ENCODE measurements around the gene ZFYVE9. TPM values are rescaled to one million over a fixed set of nuclear protein-coding genes. Genes with fewer than 3 reads are reported as not detected.

The ZFYVE9 gene
- total and polyA plus RNA-seq, 2 of the 13 experiments (the other 11 are each of a cell fraction or from before 2014, with no cell fraction given): 9.2 to 19.8 TPM

DNA sequence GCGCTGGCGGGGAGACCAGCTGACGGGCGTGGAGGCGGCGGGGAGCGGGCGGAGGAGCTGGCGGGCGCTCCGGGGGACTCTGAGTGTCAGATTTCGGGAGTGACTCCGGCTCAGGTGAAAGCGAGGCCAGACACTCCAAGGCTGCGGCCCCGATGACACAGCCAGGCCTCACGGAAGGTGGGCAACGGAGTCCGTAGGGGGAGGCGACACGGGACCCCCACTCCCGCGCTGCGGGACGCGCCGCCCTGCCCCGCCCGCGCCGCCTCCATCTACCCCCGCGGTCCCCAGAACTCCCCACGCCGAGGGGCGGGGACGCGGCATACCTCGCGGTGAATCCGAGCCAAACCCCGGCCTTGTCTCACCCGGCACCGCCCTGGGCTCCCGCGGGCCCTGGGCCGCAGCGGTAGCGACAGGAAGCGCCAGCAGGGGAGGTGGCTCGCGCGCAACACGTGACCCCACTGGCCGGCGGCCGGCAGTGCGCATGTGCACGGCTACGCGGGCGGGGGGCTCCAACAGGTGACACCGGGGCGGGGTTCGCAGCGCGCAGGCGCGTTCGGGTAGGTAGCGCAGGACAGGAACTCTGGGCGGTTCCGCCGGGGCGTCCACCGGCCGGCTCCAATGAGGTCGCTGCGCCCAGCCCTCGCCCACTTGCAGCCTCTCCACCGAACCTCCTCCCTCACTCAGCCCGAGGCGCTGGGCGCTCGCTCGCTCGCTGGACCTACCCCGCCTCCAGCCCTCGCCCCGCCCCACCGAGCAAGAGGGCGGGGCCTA is 224.0 kb downstream of the ZFYVE9 start, which contains the start of gene CC2D1B (continued):
- TF ChIP-seq, protein P1, sequence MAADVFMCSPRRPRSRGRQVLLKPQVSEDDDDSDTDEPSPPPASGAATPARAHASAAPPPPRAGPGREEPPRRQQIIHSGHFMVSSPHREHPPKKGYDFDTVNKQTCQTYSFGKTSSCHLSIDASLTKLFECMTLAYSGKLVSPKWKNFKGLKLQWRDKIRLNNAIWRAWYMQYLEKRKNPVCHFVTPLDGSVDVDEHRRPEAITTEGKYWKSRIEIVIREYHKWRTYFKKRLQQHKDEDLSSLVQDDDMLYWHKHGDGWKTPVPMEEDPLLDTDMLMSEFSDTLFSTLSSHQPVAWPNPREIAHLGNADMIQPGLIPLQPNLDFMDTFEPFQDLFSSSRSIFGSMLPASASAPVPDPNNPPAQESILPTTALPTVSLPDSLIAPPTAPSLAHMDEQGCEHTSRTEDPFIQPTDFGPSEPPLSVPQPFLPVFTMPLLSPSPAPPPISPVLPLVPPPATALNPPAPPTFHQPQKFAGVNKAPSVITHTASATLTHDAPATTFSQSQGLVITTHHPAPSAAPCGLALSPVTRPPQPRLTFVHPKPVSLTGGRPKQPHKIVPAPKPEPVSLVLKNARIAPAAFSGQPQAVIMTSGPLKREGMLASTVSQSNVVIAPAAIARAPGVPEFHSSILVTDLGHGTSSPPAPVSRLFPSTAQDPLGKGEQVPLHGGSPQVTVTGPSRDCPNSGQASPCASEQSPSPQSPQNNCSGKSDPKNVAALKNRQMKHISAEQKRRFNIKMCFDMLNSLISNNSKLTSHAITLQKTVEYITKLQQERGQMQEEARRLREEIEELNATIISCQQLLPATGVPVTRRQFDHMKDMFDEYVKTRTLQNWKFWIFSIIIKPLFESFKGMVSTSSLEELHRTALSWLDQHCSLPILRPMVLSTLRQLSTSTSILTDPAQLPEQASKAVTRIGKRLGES (CRISPR knock-in tag; IDR thresholded peaks at IDR 0.05; ENCODE audit: borderline replicate concordance): 0 out of 2 replicates have a peak, but pooled peaks have one; percentile 61
- TF ChIP-seq, protein P2, sequence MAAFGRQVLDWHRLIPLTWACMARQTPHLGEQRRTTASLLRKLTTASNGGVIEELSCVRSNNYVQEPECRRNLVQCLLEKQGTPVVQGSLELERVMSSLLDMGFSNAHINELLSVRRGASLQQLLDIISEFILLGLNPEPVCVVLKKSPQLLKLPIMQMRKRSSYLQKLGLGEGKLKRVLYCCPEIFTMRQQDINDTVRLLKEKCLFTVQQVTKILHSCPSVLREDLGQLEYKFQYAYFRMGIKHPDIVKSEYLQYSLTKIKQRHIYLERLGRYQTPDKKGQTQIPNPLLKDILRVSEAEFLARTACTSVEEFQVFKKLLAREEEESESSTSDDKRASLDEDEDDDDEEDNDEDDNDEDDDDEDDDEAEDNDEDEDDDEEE (CRISPR knock-in tag; IDR thresholded peaks at IDR 0.05): no peak
- TF ChIP-seq, protein P3, sequence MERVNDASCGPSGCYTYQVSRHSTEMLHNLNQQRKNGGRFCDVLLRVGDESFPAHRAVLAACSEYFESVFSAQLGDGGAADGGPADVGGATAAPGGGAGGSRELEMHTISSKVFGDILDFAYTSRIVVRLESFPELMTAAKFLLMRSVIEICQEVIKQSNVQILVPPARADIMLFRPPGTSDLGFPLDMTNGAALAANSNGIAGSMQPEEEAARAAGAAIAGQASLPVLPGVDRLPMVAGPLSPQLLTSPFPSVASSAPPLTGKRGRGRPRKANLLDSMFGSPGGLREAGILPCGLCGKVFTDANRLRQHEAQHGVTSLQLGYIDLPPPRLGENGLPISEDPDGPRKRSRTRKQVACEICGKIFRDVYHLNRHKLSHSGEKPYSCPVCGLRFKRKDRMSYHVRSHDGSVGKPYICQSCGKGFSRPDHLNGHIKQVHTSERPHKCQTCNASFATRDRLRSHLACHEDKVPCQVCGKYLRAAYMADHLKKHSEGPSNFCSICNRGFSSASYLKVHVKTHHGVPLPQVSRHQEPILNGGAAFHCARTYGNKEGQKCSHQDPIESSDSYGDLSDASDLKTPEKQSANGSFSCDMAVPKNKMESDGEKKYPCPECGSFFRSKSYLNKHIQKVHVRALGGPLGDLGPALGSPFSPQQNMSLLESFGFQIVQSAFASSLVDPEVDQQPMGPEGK (CRISPR knock-in tag; IDR thresholded peaks at IDR 0.05): peak; percentile 77
- no peak for TF ChIP-seq ZNF564 (CRISPR knock-in tag; IDR thresholded peaks at IDR 0.05)
- TF ChIP-seq, protein P4, sequence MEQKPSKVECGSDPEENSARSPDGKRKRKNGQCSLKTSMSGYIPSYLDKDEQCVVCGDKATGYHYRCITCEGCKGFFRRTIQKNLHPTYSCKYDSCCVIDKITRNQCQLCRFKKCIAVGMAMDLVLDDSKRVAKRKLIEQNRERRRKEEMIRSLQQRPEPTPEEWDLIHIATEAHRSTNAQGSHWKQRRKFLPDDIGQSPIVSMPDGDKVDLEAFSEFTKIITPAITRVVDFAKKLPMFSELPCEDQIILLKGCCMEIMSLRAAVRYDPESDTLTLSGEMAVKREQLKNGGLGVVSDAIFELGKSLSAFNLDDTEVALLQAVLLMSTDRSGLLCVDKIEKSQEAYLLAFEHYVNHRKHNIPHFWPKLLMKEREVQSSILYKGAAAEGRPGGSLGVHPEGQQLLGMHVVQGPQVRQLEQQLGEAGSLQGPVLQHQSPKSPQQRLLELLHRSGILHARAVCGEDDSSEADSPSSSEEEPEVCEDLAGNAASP (CRISPR knock-in tag; IDR thresholded peaks at IDR 0.05; ENCODE audit: borderline replicate concordance): peak; percentile 31
- peak; percentile 32; the same call in 1 of the 2 replicates for TF ChIP-seq FOSL1 (CRISPR knock-in tag; IDR thresholded peaks at IDR 0.05; ENCODE audit: borderline replicate concordance)
- peak; percentile 82; the same call in 1 of the 2 replicates for TF ChIP-seq ZNF749 (CRISPR knock-in tag; IDR thresholded peaks at IDR 0.05; ENCODE audit: borderline replicate concordance)
- TF ChIP-seq ZFX (CRISPR knock-in tag; IDR thresholded peaks at IDR 0.05; ENCODE audit: low read depth): peak; percentile 99
- peak; percentile 85; the same call in 1 of the 2 replicates for TF ChIP-seq ZNF724P (CRISPR knock-in tag; IDR thresholded peaks at IDR 0.05; ENCODE audit: borderline replicate concordance)
- TF ChIP-seq ZNF260 (CRISPR knock-in tag; IDR thresholded peaks at IDR 0.05; ENCODE audit: borderline replicate concordance, low read depth): no peak
- peak; percentile 85; the same call in 1 of the 2 replicates for TF ChIP-seq KDM5B (CRISPR knock-in tag; IDR thresholded peaks at IDR 0.05; ENCODE audit: borderline replicate concordance)
- peak; percentile 52; the same call in 1 of the 2 replicates for TF ChIP-seq NR2C2 (CRISPR knock-in tag; IDR thresholded peaks at IDR 0.05; ENCODE audit: borderline replicate concordance)
- TF ChIP-seq, protein P5, sequence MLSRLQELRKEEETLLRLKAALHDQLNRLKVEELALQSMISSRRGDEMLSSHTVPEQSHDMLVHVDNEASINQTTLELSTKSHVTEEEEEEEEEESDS (CRISPR knock-in tag; IDR thresholded peaks at IDR 0.05; ENCODE audit: borderline replicate concordance): no peak
- no peak for TF ChIP-seq HHEX (CRISPR knock-in tag; IDR thresholded peaks at IDR 0.05)
- peak; percentile 65; the same call in 1 of the 2 replicates for TF ChIP-seq ZNF619 (CRISPR knock-in tag; IDR thresholded peaks at IDR 0.05)
- TF ChIP-seq ZNF510 (CRISPR knock-in tag; IDR thresholded peaks at IDR 0.05; ENCODE audit: low read depth): no peak; the same call in 1 of the 2 replicates
- TF ChIP-seq, protein P6, sequence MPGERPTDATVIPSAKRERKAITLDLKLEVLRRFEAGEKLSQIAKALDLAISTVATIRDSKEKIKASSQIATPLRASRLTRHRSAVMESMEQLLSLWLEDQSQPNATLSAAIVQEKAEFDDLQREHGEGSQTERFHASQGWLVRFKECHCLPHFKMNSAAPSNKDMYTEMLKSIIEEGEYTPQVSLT (CRISPR knock-in tag; IDR thresholded peaks at IDR 0.05; ENCODE audit: borderline replicate concordance, low read depth): no peak
- TF ChIP-seq HES4 (CRISPR knock-in tag; IDR thresholded peaks at IDR 0.05; ENCODE audit: borderline replicate concordance): no peak
- no peak for TF ChIP-seq PRPF4 (IDR thresholded peaks at IDR 0.05; ENCODE audit: low read depth, low read length, poor library complexity, severe bottlenecking)
- TF ChIP-seq ISL2 (CRISPR knock-in tag; IDR thresholded peaks at IDR 0.05): peak; percentile 71; the same call in 1 of the 2 replicates

All from HepG2 (cell line).